ENCODE measurements around the gene SLCO1B1.

- no peak for TF ChIP-seq GABPA (IDR thresholded peaks at IDR 0.05; ENCODE audit: low read depth)
- TF ChIP-seq, protein P1, sequence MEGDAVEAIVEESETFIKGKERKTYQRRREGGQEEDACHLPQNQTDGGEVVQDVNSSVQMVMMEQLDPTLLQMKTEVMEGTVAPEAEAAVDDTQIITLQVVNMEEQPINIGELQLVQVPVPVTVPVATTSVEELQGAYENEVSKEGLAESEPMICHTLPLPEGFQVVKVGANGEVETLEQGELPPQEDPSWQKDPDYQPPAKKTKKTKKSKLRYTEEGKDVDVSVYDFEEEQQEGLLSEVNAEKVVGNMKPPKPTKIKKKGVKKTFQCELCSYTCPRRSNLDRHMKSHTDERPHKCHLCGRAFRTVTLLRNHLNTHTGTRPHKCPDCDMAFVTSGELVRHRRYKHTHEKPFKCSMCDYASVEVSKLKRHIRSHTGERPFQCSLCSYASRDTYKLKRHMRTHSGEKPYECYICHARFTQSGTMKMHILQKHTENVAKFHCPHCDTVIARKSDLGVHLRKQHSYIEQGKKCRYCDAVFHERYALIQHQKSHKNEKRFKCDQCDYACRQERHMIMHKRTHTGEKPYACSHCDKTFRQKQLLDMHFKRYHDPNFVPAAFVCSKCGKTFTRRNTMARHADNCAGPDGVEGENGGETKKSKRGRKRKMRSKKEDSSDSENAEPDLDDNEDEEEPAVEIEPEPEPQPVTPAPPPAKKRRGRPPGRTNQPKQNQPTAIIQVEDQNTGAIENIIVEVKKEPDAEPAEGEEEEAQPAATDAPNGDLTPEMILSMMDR (IDR thresholded peaks at IDR 0.05; ENCODE audit: insufficient read depth, low read length), result no peak
- TF ChIP-seq SPI1 (IDR thresholded peaks at IDR 0.05; ENCODE audit: borderline replicate concordance, low read depth), result no peak
- TF ChIP-seq, protein P2, sequence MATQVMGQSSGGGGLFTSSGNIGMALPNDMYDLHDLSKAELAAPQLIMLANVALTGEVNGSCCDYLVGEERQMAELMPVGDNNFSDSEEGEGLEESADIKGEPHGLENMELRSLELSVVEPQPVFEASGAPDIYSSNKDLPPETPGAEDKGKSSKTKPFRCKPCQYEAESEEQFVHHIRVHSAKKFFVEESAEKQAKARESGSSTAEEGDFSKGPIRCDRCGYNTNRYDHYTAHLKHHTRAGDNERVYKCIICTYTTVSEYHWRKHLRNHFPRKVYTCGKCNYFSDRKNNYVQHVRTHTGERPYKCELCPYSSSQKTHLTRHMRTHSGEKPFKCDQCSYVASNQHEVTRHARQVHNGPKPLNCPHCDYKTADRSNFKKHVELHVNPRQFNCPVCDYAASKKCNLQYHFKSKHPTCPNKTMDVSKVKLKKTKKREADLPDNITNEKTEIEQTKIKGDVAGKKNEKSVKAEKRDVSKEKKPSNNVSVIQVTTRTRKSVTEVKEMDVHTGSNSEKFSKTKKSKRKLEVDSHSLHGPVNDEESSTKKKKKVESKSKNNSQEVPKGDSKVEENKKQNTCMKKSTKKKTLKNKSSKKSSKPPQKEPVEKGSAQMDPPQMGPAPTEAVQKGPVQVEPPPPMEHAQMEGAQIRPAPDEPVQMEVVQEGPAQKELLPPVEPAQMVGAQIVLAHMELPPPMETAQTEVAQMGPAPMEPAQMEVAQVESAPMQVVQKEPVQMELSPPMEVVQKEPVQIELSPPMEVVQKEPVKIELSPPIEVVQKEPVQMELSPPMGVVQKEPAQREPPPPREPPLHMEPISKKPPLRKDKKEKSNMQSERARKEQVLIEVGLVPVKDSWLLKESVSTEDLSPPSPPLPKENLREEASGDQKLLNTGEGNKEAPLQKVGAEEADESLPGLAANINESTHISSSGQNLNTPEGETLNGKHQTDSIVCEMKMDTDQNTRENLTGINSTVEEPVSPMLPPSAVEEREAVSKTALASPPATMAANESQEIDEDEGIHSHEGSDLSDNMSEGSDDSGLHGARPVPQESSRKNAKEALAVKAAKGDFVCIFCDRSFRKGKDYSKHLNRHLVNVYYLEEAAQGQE (IDR thresholded peaks at IDR 0.05; ENCODE audit: insufficient replicate concordance, low read depth), result no peak
Measured at GRCh38 chr12:21165048-21165447, 34.1 kb downstream of the SLCO1B1 start.

All from HL-60 (cell line).